ENCODE measurements around the gene RAB10. TPM values are rescaled to one million over a fixed set of nuclear protein-coding genes. Genes with fewer than 3 reads are reported as not detected.

RAB10 gene
- total and polyA plus RNA-seq, 9 of the 15 experiments (the other 6 are each of a cell fraction or from before 2014, with no cell fraction given) = 25.1 to 214 (median 157) TPM

DNA sequence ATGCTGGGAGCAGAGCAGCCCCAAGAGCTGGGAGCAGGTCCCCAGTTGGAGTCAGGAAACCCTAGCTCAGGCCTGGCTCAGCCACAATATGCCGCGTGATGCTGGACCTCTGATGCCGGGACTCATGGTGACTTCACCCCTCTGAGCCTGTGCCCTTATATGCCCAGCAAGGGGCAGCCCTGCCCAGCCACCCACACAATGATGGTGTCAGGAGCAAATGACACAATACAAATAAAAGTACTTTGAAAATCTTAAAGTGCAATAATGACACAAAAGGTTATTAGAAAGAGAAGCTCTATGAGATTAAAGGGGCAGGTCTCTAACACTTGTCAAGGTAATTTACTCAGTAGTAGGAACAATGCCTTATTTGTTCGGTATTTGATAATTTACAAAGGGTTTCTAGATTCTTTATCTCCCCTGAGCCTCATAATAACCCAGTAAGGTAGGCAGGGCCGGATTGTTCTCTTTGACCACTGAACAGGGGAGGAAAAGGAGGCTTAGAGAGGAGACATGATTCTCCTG lies 33.3 kb upstream of the RAB10 start:
- no TSS peak for BruUV-seq (replicated peaks)
- in situ Hi-C loops (cut with MboI) (no loop called here), intact Hi-C loops (cut with micrococcal nuclease) (no loop called here)
- ChIA-PET CTCF (ENCODE audit: low intra/inter-chr PET ratio) (no interaction called here), POLR2A (interaction anchor here (1.1 to 1.7 kb wide), 3 partner anchors 9 to 18 kb away, joined by 3 to 4 read pairs (median 4); no protein-coding TSS in a partner anchor)
- Histone ChIP-seq H3K27me3 (ENCODE audit: control insufficient read depth in 2 of 2, insufficient read depth in 2 of 2, low read length in 2 of 2) (no peaks in the 10 kb centered on the region), H2AFZ (ENCODE audit: low read depth, low read length) (no peak overlapping the region), H3K4me1 (replicated peaks in 1 of 2; ENCODE audit: control insufficient read depth in 2 of 2, insufficient read depth in 2 of 2, low read length in 2 of 2) (peaks cover 2 to 3% of the 10 kb centered on the region in 2 experiments; a peak in 2 of 5 replicates), H3K9me1 (ENCODE audit: control insufficient read depth, insufficient read depth, low read length) (no peaks in the 10 kb centered on the region), H3K79me2 (ENCODE audit: control insufficient read depth, insufficient read depth, low read length) (no peaks in the 10 kb centered on the region), H3K4me3 (no peak overlapping the region), H4K20me1 (replicated peaks; ENCODE audit: control insufficient read depth, insufficient read depth, low read length) (no peaks in the 10 kb centered on the region), H3K4me2 (ENCODE audit: insufficient read depth, low read length) (no peak overlapping the region), H3K27ac (ENCODE audit: extremely low read depth, low read depth, low read length) (no peak overlapping the region), H3K36me3 (ENCODE audit: control insufficient read depth, insufficient read depth, low read length) (no peaks in the 10 kb centered on the region), H3K9me3 (replicated peaks; ENCODE audit: control insufficient read depth, insufficient read depth, low read depth, low read length) (no peaks in the 10 kb centered on the region), H3K9ac (ENCODE audit: insufficient read depth in 1 of 2, low read depth in 2 of 2, low read length in 2 of 2) (no peak overlapping the region)
- no peak for TF ChIP-seq PRPF4 (IDR thresholded peaks at IDR 0.05; ENCODE audit: insufficient read depth, low read depth, low read length, poor library complexity, severe bottlenecking)
- no peak for ATAC-seq
- 55% methylated on average over 5 of the region's 5 CpGs for WGBS (ENCODE audit: insufficient coverage, low coverage, missing lambda C conversion rate)
- DNase-seq (ENCODE audit: extremely low read depth in 1 of 4, low spot score in 3 of 4) = no peak
- no peak for FAIRE-seq

DNA sequence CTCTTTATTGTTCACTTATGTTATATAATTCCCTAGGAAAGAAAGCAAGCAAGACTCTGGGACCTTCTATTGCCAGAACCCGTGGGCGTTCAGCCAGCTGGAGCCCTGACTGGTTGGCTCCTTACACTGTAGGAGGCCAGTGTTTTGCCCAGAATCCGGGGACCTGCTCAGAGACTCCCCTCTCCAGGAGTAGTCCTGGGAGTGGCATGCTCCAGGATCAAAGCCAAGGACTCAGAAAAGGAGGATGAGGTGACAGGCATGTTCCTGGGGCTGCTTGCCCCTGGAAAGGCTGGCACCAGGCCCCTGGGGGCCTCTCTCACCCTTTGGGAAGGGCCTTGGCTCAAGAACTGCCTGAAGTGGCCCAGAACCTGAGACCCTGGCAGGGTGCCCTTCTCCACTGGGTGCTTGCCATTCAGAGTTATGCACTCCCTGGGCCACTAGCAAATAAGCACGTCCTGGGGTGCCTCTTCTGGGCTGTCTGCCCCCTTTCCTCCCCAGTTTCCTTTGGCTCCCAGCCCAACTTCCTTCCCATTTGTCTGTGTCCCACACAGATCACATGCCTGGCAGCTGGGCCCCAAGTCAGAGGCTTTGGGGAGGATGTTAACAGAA lies 32.0 kb upstream of the RAB10 start:
- Histone ChIP-seq H2AFZ (ENCODE audit: low read depth, low read length) (peak overlapping the region; percentile 51; the same call in 1 of the 2 replicates), H4K20me1 (replicated peaks; ENCODE audit: control insufficient read depth, insufficient read depth, low read length) (no peaks in the 10 kb centered on the region), H3K9me3 (replicated peaks; ENCODE audit: control insufficient read depth, insufficient read depth, low read depth, low read length) (no peaks in the 10 kb centered on the region), H3K36me3 (ENCODE audit: control insufficient read depth, insufficient read depth, low read length) (no peaks in the 10 kb centered on the region), H3K4me3 (no peak overlapping the region), H3K27me3 (ENCODE audit: control insufficient read depth in 2 of 2, insufficient read depth in 2 of 2, low read length in 2 of 2) (no peaks in the 10 kb centered on the region), H3K27ac (ENCODE audit: extremely low read depth, low read depth, low read length) (no peak overlapping the region), H3K79me2 (ENCODE audit: control insufficient read depth, insufficient read depth, low read length) (no peaks in the 10 kb centered on the region), H3K4me1 (replicated peaks in 1 of 2; ENCODE audit: control insufficient read depth in 2 of 2, insufficient read depth in 2 of 2, low read length in 2 of 2) (peaks cover 2 to 3% of the 10 kb centered on the region in 2 experiments; a peak in 2 of 5 replicates), H3K9me1 (ENCODE audit: control insufficient read depth, insufficient read depth, low read length) (no peaks in the 10 kb centered on the region), H3K9ac (ENCODE audit: insufficient read depth in 1 of 2, low read depth in 2 of 2, low read length in 2 of 2) (peak overlapping the region in 1 of 2 experiments; percentile 6; a peak in 1 of 4 replicates), H3K4me2 (ENCODE audit: insufficient read depth, low read length) (no peak overlapping the region)
- POLR2A ChIA-PET = interaction anchor here (1.7 kb wide), 1 partner anchor 10 kb away, joined by 4 read pairs; no protein-coding TSS in a partner anchor
- in situ Hi-C loops (cut with MboI) (no loop called here), intact Hi-C loops (cut with micrococcal nuclease) (no loop called here)
- no peak for FAIRE-seq
- no TSS peak for BruUV-seq (replicated peaks)
- CTCF ChIA-PET (ENCODE audit: low intra/inter-chr PET ratio) = no interaction called here
- no peak for ATAC-seq
- WGBS (ENCODE audit: insufficient coverage, low coverage, missing lambda C conversion rate) = 23% methylated on average over 4 of the region's 4 CpGs
- no peak for DNase-seq (ENCODE audit: extremely low read depth in 1 of 4, low spot score in 3 of 4)
- no peak for TF ChIP-seq KAT7 (CRISPR knock-in tag; IDR thresholded peaks at IDR 0.05; ENCODE audit: borderline replicate concordance)
- TF ChIP-seq NFIC (IDR thresholded peaks at IDR 0.05) = 0 out of 2 replicates have a peak, but pooled peaks have one; percentile 6
- peak; percentile 46 for TF ChIP-seq EGR1 (conservative IDR thresholded peaks at IDR 0.05)
